GM12875 (cell line): ENCODE data around the gene FAM20C.
"Not testable (repeated sequence)": the region's sequence is repeated elsewhere in the genome, so short reads cannot be mapped to it uniquely, and the experiment has no call there.

ENCODE experiments used
- H3K4me3 ChIP-seq: one replicate; pipeline ENCODE4 v1.5.1; 2011; ENCODE audit warnings: low read depth, low read length, control low read depth
- TF ChIP-seq, protein P1 (sequence below): IDR thresholded peaks from 2 replicates; pipeline ENCODE4 v1.5.1; 2011; ENCODE audit warnings: low read depth, mild to moderate bottlenecking, control low read depth, inconsistent platforms, low read length, moderate library complexity, borderline replicate concordance; ENCODE audit not compliant: insufficient read depth

FAM20C gene

GRCh38 chr7:176381-176780 lies 16.0 kb upstream of the FAM20C start:
- TF ChIP-seq, protein P1, sequence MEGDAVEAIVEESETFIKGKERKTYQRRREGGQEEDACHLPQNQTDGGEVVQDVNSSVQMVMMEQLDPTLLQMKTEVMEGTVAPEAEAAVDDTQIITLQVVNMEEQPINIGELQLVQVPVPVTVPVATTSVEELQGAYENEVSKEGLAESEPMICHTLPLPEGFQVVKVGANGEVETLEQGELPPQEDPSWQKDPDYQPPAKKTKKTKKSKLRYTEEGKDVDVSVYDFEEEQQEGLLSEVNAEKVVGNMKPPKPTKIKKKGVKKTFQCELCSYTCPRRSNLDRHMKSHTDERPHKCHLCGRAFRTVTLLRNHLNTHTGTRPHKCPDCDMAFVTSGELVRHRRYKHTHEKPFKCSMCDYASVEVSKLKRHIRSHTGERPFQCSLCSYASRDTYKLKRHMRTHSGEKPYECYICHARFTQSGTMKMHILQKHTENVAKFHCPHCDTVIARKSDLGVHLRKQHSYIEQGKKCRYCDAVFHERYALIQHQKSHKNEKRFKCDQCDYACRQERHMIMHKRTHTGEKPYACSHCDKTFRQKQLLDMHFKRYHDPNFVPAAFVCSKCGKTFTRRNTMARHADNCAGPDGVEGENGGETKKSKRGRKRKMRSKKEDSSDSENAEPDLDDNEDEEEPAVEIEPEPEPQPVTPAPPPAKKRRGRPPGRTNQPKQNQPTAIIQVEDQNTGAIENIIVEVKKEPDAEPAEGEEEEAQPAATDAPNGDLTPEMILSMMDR: no peak
- no peak overlapping the region for H3K4me3 ChIP-seq

DNA sequence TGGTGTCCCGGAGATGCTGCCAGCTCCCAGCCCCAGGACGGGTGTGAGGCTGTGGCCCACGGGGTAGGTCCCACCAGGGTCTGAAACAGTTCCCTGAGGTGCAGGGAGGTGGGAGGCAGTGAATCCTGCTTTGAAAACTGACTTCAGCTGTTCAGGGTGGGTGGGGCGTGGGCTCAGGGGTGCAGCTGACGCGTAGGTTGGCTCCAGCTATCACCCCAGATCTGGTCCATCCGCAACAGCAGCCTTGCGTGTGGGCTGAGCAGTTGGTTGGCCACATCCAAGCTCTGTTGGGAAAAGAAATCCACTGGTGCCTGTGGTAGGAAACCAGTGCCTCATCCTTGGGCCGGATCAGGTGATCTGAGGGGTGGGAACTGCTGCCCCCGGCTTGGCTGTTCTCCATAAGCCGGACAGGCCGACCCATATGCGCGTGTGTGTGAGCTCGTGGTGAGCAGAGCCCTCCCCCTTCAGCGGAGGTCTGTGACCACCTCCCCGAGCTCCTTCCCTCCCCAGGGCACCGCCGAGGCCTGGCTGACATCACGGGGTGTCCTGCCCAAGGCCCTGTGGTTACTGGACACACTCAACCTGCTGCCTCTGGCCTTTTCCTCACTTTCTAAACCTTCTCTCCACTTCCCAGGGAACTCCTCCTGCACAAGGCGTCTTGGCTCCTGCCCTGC lies 15.4 kb upstream of the FAM20C start:
- no peak overlapping the region for H3K4me3 ChIP-seq
- TF ChIP-seq, protein P1: no peak

DNA sequence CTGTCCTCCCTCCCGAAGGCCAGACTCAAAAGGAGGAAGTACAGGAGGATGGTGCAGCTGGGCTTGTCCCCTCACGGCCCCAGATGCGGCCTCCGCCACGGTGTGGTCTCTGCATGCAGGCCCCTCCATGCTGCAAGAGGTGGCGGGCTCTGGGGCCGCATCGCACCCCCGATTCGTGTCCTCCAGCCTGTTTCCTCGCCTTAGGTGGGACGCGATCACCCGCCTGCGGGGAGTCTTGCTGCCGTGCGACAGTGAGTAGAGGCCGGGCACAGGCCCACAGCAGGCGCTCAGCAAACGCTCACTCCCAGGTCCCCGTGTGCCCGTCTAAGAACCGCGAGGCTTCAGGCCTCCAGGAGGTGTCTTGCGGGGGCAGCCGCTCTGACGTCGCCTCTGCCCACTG lies 13.9 kb upstream of the FAM20C start:
- H3K4me3 ChIP-seq: no peak overlapping the region
- TF ChIP-seq, protein P1: no peak

DNA sequence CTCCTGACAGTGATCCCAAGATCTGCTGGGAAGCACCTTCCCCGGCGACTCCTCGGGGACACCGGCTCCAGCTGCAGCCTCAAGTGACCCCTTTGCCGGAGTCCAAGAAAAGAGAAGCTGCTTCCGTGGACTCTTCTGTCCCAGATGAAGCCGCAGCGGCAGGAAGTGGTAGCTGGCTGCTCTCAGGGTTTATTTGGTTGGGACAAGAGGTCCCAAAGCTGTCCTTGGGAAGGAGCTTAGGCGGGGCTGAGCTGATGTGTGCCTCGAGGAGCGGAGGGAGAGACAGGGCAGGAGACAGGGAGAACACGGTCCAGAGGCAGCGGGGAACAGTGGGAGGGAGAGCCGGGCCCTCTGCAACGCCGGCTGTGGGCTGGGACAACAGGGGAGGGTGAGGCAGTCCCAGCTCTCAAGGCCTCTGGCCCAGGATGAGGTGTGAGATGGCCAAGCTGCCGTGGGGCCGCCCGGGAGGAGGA lies 13.1 kb upstream of the FAM20C start:
- TF ChIP-seq, protein P1: no peak
- H3K4me3 ChIP-seq: no peak overlapping the region

GRCh38 chr7:179948-180694 lies 12.2 kb upstream of the FAM20C start:
- TF ChIP-seq, protein P1: no peak

DNA sequence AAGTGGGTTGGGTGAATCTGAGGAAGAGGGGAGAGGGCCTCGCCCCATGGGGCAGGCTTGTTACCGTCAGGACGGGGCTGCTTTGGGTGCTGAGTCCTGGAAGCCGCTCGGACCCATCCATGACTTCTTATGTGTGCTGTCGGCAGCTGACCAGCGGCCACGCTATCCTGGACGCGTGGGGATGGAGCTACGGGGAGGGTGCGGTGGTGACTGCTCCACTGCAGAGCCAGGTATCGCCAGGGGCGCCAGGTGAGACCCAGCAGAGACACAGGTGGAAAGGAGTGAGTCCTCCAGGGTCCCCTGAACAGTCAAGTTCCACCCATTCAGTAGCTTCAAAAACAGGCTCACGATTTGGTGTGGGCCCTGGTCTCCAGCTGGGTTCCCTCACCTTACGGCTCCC lies 10.6 kb upstream of the FAM20C start:
- TF ChIP-seq, protein P1: no peak
- no peak overlapping the region for H3K4me3 ChIP-seq

More at GRCh38 chr7:179948-180694, 12.2 kb upstream of the FAM20C start:
- no peak overlapping the region for H3K4me3 ChIP-seq

GRCh38 chr7:182502-182901 lies 9.9 kb upstream of the FAM20C start:
- H3K4me3 ChIP-seq: not testable (repeated sequence)
